ENCODE results near the gene BAIAP2.

Gene BAIAP2

DNA sequence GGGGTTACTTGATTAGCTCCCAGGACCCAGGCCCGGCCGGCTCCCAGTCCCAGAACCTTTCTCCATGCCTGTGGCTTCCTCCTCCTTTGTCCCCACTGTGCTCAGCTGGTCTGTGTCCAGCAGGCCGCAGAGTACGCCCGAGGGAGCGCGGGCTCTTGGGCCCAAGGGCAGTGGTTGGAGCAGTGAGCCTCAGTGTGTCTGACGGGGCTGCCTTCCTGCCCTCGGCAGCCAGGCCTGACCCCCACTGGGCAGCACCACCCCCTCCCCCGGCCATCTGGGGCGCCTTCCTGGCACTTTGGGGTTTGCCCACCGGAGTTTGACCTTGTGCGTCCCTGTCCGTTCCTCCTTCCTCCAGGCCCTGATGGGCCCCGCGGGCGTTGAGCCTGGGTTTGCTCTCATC lies 67.9 kb downstream of the BAIAP2 start:
- Histone ChIP-seq H3K36me3 (ENCODE audit: insufficient read depth, low read length) (peaks cover 51% of the 10 kb centered on the region), H3K27ac (ENCODE audit: low read depth, low read length) (no peak overlapping the region), H3K4me3 (ENCODE audit: low read depth in 1 of 2, low read length in 2 of 2) (no peak overlapping the region), H3K9ac (ENCODE audit: low read length) (no peak overlapping the region), H3K4me1 (ENCODE audit: insufficient read depth, low read length) (peaks cover 11% of the 10 kb centered on the region), H3K27me3 (ENCODE audit: control insufficient read depth in 1 of 2, insufficient read depth in 2 of 2, low read length in 2 of 2) (no peaks in the 10 kb centered on the region), H3K9me3 (ENCODE audit: low read length) (no peaks in the 10 kb centered on the region)

GRCh38 chr17:81103379-81103778 lies 68.4 kb downstream of the BAIAP2 start:
- Histone ChIP-seq H3K4me1 (ENCODE audit: insufficient read depth, low read length) (peaks cover 6% of the 10 kb centered on the region), H3K36me3 (ENCODE audit: insufficient read depth, low read length) (peaks cover 52% of the 10 kb centered on the region), H3K4me3 (ENCODE audit: low read depth in 1 of 2, low read length in 2 of 2) (no peak overlapping the region), H3K27ac (ENCODE audit: low read depth, low read length) (no peak overlapping the region), H3K9ac (ENCODE audit: low read length) (no peak overlapping the region), H3K9me3 (ENCODE audit: low read length) (no peaks in the 10 kb centered on the region), H3K27me3 (ENCODE audit: control insufficient read depth in 1 of 2, insufficient read depth in 2 of 2, low read length in 2 of 2) (no peaks in the 10 kb centered on the region)

DNA sequence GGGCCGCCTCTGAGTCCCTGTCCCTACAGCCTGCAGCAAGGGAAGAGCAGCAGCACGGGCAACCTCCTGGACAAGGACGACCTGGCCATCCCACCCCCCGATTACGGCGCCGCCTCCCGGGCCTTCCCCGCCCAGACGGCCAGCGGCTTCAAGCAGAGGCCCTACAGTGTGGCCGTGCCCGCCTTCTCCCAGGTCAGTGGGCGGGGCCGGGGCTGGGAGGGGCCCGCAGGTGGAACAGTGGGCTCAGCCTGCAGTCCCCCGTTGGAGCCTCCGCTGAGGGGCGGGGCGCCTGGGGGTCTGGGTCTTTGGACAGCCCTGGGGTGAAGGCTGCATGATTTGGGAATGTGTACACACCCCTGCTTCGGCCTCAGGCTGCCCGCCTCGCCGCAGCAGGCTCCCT lies 71.8 kb downstream of the BAIAP2 start:
- Histone ChIP-seq H3K9ac (ENCODE audit: low read length) (no peak overlapping the region), H3K27me3 (ENCODE audit: control insufficient read depth in 1 of 2, insufficient read depth in 2 of 2, low read length in 2 of 2) (no peaks in the 10 kb centered on the region), H3K27ac (ENCODE audit: low read depth, low read length) (no peak overlapping the region), H3K9me3 (ENCODE audit: low read length) (no peaks in the 10 kb centered on the region), H3K4me1 (ENCODE audit: insufficient read depth, low read length) (no peaks in the 10 kb centered on the region), H3K4me3 (ENCODE audit: low read depth in 1 of 2, low read length in 2 of 2) (no peak overlapping the region), H3K36me3 (ENCODE audit: insufficient read depth, low read length) (peaks cover 39% of the 10 kb centered on the region)

- no peak overlapping the region for H3K9ac ChIP-seq (ENCODE audit: low read length)
- H3K4me3 ChIP-seq (ENCODE audit: low read depth in 1 of 2, low read length in 2 of 2), result no peak overlapping the region
- H3K27me3 ChIP-seq (ENCODE audit: control insufficient read depth in 1 of 2, insufficient read depth in 2 of 2, low read length in 2 of 2), result no peaks in the 10 kb centered on the region
- no peak overlapping the region for H3K27ac ChIP-seq (ENCODE audit: low read depth, low read length)
- no peaks in the 10 kb centered on the region for H3K4me1 ChIP-seq (ENCODE audit: insufficient read depth, low read length)
- H3K36me3 ChIP-seq (ENCODE audit: insufficient read depth, low read length), result peaks cover 40% of the 10 kb centered on the region
- H3K9me3 ChIP-seq (ENCODE audit: low read length), result no peaks in the 10 kb centered on the region
Observed at GRCh38 chr17:81108220-81108619, 73.3 kb downstream of the BAIAP2 start.

DNA sequence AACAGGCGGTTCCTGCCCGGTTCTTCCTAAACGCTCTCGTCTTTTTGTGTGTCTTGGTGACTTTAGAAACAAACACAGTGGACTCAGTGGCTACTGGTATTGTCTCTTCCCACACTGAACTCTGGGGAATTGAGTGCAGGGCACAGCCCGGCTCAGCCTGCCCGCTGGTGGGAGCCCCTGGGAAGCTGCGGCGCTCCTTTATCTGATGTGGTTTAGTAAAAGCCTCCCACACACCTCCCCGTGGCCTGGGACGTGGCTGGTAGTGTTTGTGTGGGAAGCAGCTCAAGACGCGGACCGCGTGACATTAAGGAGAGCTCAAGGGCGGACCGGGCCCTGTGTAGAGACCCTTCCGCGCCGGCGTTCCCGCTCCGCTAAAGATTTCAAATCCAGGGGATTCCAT lies 75.0 kb downstream of the BAIAP2 start:
- H3K27me3 ChIP-seq (ENCODE audit: control insufficient read depth in 1 of 2, insufficient read depth in 2 of 2, low read length in 2 of 2), result no peaks in the 10 kb centered on the region
- no peaks in the 10 kb centered on the region for H3K9me3 ChIP-seq (ENCODE audit: low read length)
- H3K4me1 ChIP-seq (ENCODE audit: insufficient read depth, low read length), result no peaks in the 10 kb centered on the region
- H3K27ac ChIP-seq (ENCODE audit: low read depth, low read length), result no peak overlapping the region
- H3K36me3 ChIP-seq (ENCODE audit: insufficient read depth, low read length), result peaks cover 27% of the 10 kb centered on the region
- no peak overlapping the region for H3K4me3 ChIP-seq (ENCODE audit: low read depth in 1 of 2, low read length in 2 of 2)
- no peak overlapping the region for H3K9ac ChIP-seq (ENCODE audit: low read length)

GRCh38 chr17:81110488-81111040 lies 75.6 kb downstream of the BAIAP2 start:
- Histone ChIP-seq H3K27ac (ENCODE audit: low read depth, low read length) (no peak overlapping the region), H3K4me3 (ENCODE audit: low read depth in 1 of 2, low read length in 2 of 2) (no peak overlapping the region), H3K4me1 (ENCODE audit: insufficient read depth, low read length) (no peaks in the 10 kb centered on the region), H3K9ac (ENCODE audit: low read length) (no peak overlapping the region), H3K27me3 (ENCODE audit: control insufficient read depth in 1 of 2, insufficient read depth in 2 of 2, low read length in 2 of 2) (no peaks in the 10 kb centered on the region), H3K9me3 (ENCODE audit: low read length) (no peaks in the 10 kb centered on the region), H3K36me3 (ENCODE audit: insufficient read depth, low read length) (peaks cover 21% of the 10 kb centered on the region)

DNA sequence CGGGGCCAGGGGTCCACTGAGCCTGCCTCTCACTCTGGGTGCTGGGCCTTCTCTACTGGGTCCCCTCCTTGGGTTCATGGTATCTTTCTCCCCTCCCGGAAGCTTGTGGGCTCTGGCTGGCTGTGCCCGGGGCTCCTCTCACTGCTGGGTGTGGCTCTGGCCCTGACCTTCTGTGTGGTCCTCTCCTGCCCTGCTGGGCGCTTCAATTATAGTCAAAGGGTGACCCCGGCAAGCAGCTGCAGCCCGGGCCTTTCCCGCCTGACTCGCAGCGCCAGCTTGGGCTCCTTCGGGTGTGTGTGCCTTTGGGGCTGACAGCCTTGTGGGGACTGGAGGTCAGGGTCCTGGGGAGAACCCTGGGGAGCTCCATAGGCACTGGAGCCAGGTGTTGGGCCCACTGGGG lies 76.1 kb downstream of the BAIAP2 start:
- H3K36me3 ChIP-seq (ENCODE audit: insufficient read depth, low read length), result peaks cover 20% of the 10 kb centered on the region

GRCh38 chr17:81112450-81112849 lies 77.5 kb downstream of the BAIAP2 start:
- no peak overlapping the region for H3K9ac ChIP-seq (ENCODE audit: low read length)
- no peaks in the 10 kb centered on the region for H3K9me3 ChIP-seq (ENCODE audit: low read length)
- peaks cover 14% of the 10 kb centered on the region for H3K36me3 ChIP-seq (ENCODE audit: insufficient read depth, low read length)
- no peaks in the 10 kb centered on the region for H3K27me3 ChIP-seq (ENCODE audit: control insufficient read depth in 1 of 2, insufficient read depth in 2 of 2, low read length in 2 of 2)
- no peaks in the 10 kb centered on the region for H3K4me1 ChIP-seq (ENCODE audit: insufficient read depth, low read length)
- H3K27ac ChIP-seq (ENCODE audit: low read depth, low read length), result no peak overlapping the region
- H3K4me3 ChIP-seq (ENCODE audit: low read depth in 1 of 2, low read length in 2 of 2), result no peak overlapping the region

More for the DNA sequence above, 76.1 kb downstream of the BAIAP2 start:
- Histone ChIP-seq H3K4me3 (ENCODE audit: low read depth in 1 of 2, low read length in 2 of 2) (no peak overlapping the region), H3K27me3 (ENCODE audit: control insufficient read depth in 1 of 2, insufficient read depth in 2 of 2, low read length in 2 of 2) (no peaks in the 10 kb centered on the region), H3K27ac (ENCODE audit: low read depth, low read length) (no peak overlapping the region), H3K9me3 (ENCODE audit: low read length) (no peaks in the 10 kb centered on the region), H3K4me1 (ENCODE audit: insufficient read depth, low read length) (no peaks in the 10 kb centered on the region), H3K9ac (ENCODE audit: low read length) (no peak overlapping the region)

DNA sequence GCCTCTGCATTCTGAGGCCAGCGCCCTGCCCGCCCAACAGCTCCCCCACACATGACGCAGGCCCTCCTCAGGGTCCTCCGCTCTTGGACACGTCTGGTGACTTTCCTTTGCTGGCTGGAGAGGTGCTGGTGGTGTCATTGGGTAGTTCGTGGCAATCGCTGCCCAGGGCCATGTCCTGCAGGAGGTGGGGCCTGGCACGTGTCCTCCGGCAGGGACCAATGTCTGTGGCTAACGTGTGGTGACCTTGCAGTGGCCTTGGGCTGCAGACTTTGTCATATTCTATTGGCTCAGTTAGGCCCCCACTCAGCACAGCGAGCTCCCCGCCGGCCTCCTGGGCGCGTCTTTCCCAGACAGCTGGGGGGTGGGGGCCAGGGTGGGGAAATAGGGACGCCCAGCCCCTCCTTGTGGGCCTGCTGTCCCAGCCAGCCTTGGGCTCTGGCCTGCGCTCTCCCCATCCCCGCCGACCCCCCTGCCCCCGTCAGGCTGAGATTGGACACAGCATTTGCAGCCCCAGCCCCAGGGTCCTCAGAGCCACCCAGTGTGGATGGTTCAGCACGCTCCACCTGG lies 78.3 kb downstream of the BAIAP2 start:
- Histone ChIP-seq H3K9me3 (ENCODE audit: low read length) (no peaks in the 10 kb centered on the region), H3K9ac (ENCODE audit: low read length) (no peak overlapping the region), H3K27ac (ENCODE audit: low read depth, low read length) (no peak overlapping the region), H3K27me3 (ENCODE audit: control insufficient read depth in 1 of 2, insufficient read depth in 2 of 2, low read length in 2 of 2) (no peaks in the 10 kb centered on the region), H3K4me3 (ENCODE audit: low read depth in 1 of 2, low read length in 2 of 2) (no peak overlapping the region), H3K36me3 (ENCODE audit: insufficient read depth, low read length) (peaks cover 8% of the 10 kb centered on the region), H3K4me1 (ENCODE audit: insufficient read depth, low read length) (peaks cover under 1% of the 10 kb centered on the region)

DNA sequence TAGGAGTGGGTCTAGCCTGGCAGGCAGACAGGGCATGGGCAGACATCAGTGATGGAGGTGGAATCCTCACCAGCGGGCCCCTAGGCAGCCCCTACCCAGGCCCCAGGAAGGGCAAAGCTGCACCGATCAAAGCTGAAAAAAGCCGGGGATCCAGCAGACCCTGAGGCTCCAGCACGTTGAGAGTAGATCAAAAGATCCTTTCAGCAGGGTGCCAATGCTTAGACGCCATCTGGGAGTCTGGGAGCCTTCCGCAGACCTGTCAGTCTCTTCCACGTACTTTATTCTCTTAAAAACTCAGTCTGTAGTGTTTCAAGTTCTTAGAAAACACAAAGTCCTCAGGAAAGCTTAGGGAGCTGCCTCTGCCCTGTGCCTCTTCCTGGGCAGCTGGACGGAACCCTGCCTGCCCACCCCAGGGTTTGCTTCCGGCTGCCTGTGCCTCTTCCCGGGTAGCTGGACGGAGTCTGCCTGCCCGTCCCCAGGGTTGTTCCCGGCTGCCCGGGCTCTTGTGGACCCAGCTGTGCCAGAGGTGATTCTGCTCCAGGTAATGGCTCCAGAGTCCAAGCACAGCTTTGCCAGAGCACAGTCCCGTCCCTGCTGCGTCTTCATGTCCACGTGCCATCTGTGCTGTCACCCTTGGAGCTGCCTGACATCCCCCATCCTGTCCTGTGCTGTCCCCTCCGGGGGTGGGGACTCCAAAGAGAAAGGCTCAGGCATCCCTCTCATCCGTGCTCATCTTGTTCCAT lies 79.6 kb downstream of the BAIAP2 start:
- Histone ChIP-seq H3K4me1 (ENCODE audit: insufficient read depth, low read length) (peaks cover 8% of the 10 kb centered on the region), H3K9me3 (ENCODE audit: low read length) (no peaks in the 10 kb centered on the region), H3K27me3 (ENCODE audit: control insufficient read depth in 1 of 2, insufficient read depth in 2 of 2, low read length in 2 of 2) (peaks cover 0 to 13% of the 10 kb centered on the region in 2 donors), H3K36me3 (ENCODE audit: insufficient read depth, low read length) (peaks cover 8% of the 10 kb centered on the region), H3K4me3 (ENCODE audit: low read depth in 1 of 2, low read length in 2 of 2) (no peak overlapping the region), H3K27ac (ENCODE audit: low read depth, low read length) (no peak overlapping the region), H3K9ac (ENCODE audit: low read length) (no peak overlapping the region)

GRCh38 chr17:81115219-81115618 lies 80.3 kb downstream of the BAIAP2 start:
- no peak overlapping the region for H3K9ac ChIP-seq (ENCODE audit: low read length)
- no peak overlapping the region for H3K4me3 ChIP-seq (ENCODE audit: low read depth in 1 of 2, low read length in 2 of 2)
- peaks cover 8% of the 10 kb centered on the region for H3K36me3 ChIP-seq (ENCODE audit: insufficient read depth, low read length)
- H3K4me1 ChIP-seq (ENCODE audit: insufficient read depth, low read length), result peaks cover 8% of the 10 kb centered on the region
- H3K27ac ChIP-seq (ENCODE audit: low read depth, low read length), result no peak overlapping the region
- H3K9me3 ChIP-seq (ENCODE audit: low read length), result no peaks in the 10 kb centered on the region
- H3K27me3 ChIP-seq (ENCODE audit: control insufficient read depth in 1 of 2, insufficient read depth in 2 of 2, low read length in 2 of 2), result peaks cover 0 to 19% of the 10 kb centered on the region in 2 donors
